Fibroblast of upper back skin (primary cell): ENCODE measurements around the gene MFF.
A peak's percentile ranks its signal among the peaks of the same experiment; 100 is the strongest.

ENCODE experiments used
- DNase-seq: peaks from one replicate; pipeline ENCODE4 v3.0.0-alpha.2; 2013

Gene MFF, protein sequence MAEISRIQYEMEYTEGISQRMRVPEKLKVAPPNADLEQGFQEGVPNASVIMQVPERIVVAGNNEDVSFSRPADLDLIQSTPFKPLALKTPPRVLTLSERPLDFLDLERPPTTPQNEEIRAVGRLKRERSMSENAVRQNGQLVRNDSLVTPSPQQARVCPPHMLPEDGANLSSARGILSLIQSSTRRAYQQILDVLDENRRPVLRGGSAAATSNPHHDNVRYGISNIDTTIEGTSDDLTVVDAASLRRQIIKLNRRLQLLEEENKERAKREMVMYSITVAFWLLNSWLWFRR

DNA sequence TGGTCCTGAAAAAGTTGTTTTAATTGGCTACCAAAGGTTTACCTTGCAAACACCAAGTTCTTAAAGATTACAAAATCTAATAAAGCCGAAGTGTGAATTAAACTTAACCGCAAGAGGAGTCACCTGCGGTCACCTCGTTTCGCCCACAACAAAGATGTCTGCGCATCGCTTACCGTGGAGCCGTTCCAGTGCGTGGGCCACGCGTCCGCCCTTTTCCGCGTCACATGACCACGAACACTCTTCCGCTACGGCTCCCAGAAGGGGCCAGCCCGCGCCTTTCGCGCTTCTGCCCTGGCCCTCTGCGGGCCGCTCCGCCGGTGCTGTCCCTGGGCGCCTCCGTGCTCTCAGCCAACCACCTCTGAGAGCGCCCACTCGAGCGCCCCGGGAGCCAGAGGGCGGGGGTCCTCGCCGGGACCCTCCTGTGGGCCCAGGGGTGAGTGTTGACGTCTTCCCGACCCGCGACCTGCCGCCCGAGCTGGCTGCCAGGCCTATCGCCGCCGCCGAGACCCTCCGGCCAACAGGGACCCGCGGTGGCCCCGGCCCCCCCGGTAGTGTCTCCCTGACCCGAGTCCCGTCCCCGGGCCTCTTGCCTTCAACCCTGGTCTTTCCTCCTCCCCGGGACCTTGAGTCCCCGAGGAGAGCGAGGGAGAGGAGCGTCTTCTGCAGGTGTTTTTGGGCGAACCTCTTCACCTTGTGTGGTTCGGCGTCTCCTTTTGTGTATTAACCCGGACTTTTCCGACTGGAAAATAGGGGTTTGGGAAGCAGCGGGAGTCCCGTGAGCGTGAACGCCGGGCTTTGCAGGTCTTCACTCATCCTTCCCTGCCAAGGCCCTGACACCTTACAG lies at the start of gene MFF:
MFF (plus strand) TSS at position 257 of the 844 bp plus-strand sequence. CDS start 5,415 bp downstream, outside the sequence.
- DNase-seq, result peak; percentile 92

DNA sequence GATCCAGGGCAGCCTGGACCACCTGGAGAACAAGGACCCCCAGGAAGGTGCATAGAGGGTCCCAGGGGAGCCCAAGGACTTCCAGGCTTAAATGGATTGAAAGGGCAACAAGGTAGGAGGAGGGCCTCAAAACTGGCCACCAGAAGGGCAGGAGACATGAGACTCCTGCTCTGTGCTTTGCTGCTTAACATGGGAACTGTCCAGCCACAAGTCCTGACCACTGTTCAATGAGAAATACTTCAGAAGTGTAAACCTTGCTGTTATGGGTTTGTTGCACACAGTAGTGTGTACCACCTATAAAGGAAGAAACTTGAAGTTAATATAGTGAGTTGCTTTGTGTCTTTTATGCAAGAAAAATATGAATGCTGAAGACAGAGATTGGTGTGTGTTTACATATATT lies 44.2 kb upstream of the MFF start:
- peak; percentile 2 for DNase-seq

DNA sequence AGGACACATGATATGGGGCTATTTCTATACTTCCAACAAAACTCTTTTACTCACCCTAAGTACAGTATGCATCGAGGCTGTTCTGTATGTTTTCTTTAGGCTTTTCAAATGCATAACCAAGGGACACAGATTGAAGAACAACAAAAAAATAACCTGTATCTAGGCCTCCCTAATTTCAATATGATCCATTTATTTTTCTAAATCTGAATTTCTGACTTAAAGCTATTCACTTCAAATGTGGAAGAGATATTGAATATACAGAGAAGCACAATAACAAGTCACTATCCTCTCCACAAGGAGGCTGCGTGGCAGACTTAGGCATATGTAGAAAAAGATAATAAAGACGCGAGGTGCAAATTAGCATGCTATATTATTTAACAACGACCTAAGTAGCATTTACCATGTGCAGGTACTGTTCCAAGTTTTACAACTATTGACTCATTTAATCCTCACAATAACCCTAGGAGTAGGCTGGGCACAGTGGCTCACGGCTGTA lies 39.3 kb upstream of the MFF start:
- DNase-seq, result no peak

DNA sequence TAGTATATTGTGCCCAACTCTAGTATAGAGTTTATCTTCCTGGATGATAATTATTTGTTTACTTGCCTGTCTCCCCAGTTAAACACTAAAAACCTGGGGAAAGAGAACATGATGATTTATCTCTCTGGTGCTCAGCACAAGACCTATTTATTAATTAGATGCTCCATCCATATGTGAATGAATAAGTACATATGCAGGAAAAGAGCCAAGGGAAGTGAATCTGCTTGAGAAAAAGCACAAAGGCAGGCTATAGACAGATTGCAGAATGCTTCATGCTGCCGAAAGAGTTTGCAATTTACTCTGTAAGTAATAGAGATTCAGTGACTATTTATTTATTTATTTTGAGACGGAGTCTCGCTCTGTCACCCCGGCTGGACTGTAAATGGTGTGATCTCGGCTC lies 37.3 kb upstream of the MFF start:
- no peak for DNase-seq

DNA sequence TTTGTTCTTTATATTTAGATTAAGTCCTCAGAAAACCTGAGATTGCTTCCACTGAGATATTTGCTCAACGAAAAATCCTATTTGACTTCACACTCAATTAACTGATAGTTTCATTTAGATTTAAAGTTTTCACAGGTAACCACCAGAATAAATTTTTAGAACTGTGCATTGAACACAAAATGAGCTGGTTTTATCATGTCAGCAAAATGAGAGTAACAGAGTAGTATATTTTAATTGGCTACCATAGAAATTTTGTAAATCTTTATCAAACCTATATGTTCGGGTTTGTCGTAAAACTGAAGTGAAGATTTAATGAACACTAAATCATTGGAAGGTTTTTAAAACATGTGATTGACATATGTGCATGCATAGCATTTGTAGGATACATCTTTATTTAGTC lies 32.7 kb upstream of the MFF start:
- no peak for DNase-seq

DNA sequence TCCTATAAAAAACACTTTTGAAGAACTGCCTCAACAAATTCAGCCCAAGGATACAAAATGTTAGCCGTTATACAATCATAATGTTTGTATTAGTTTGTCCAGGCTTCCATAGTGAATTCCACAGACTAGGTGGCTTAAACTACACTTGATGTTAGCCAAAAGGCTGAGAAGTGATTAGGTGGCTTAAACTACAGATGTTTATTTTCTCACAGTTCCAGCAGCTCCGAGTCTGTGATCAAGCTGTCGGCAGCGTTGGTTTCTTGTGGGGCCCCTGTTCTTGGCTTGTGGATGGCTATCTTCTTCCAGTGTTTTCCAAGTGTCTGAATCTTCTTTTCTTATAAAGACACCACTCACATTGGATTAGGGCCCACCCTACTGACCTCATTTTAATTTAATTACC lies 31.5 kb upstream of the MFF start:
- DNase-seq, result no peak

DNA sequence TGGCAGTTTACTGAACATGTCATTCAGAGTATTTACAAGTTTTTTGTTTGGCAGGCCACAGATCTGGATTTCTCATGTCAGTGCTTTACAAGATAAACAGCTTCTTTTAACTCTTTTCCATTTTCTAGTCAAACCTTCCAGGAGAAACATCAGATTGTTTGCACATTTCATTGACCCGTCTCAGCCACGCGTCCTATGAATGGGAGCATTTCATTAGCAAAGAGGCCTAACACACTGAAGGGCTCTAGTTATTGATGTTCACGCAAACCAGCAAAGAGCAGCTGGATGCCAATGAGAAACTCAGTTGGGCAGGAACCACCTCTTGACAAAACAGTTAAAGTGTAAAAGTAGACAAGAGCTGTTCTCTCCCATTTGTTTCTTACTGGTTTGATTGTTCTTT lies 29.2 kb upstream of the MFF start:
- DNase-seq, result no peak

DNA sequence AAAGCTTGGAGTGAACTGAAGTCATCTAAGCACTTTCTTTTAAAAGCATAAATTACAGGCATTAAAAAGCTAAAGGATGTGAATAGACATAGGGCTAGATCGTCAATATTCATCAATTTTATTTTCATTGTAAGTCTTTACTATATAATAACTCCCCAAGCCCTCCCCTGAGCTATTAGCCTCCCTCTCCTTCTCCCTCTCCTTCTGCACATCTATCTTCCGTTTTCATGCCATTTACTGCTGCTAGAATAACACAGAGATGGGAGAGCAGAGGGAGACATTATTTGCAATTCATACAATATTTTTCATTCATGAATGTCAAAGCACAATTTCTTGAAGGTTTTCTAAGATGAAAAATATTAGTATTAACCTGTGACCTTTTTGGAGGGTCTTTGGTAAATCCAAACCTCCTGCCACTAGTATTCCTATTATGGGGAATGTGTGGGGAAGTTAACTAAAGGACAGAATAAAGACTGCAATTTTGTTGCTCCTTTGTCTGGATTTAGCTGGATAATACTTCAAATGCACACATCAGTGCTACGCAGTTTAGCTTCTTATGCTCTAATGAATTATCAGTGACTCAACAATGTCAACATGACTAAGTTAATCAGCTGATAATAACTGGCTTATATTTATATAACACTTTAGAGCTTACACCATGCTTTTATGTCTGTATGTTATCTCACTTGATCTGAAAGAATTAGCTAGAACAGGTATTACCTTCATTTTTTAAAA lies 28.2 kb upstream of the MFF start:
- DNase-seq, result no peak

DNA sequence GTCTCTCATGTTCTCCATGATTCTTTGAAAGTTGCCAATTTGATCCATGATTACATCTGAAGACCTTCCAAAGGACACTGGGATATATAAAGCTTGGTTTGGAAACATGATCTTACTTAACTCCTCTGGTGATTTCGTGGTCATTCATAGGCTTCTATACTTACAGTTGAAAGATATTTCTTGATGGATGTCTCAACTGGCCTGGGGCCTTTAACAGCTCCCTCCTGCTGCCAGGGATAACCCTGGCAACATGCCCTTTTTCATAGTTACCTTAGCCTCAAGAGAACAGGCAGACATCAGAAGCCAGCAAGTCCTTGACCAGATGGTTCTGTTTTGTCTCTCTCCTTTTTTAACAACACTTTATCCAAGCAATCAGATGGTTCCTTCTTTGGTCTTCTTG lies 23.5 kb upstream of the MFF start:
- DNase-seq, result no peak

DNA sequence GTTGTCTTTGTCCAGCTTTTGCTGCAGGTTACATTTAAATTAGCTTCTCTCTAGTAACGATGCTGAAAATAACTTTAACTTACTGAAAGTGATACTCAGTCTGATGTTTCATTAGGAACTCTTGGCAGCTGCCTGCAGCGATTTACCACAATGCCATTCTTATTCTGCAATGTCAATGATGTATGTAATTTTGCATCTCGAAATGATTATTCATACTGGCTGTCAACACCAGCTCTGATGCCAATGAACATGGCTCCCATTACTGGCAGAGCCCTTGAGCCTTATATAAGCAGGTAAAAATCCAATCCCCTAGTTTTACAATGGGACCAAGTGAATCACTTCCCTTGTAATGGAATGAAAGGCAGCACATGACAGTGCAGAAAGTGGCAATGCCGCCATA lies 16.3 kb upstream of the MFF start:
- DNase-seq, result peak; percentile 23

DNA sequence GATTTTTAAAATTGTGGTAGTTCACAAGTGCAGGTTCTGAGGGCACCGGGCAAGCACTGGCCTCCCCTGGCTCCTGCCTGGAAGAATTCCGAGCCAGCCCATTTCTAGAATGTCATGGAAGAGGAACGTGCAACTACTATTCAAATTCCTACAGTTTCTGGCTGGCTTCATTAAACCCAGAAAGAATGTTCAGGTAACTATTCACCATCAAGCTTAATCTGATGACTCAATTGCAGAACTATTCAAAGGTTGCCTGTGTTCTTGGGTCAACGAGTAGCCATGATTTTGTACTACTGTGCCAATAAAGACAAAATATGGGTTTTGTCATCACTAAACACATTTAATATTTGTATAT lies 14.3 kb upstream of the MFF start:
- DNase-seq, result no peak

DNA sequence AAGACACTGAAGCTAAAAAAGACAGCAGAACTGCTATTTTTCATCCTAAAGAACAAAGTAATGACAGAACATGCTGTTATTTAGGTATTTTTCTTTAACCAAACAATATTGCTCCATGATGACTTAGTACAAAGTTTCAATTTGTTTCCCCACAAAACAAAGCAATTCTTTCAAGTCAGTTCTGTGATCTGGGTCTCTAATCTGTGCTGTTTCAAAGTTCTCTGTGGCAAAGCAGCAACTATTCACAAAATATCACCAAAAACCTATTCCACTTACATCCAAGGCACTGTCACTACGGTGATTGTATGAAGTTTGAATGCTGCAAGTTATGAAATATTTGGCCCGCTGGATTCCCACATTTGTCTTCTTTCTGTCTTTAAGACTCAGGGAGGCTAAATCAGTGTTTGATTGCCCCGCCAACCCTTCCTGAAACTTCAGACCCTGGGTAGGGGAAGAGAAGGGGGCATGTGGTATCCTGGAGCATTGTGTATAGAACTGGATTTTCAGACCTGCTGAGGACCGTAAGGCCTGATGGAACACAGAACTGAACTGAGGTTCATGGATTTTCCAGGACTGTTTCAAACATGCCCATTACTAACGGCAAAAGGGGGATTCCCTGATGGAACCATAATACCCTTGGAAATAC lies 13.1 kb upstream of the MFF start:
- no peak for DNase-seq

DNA sequence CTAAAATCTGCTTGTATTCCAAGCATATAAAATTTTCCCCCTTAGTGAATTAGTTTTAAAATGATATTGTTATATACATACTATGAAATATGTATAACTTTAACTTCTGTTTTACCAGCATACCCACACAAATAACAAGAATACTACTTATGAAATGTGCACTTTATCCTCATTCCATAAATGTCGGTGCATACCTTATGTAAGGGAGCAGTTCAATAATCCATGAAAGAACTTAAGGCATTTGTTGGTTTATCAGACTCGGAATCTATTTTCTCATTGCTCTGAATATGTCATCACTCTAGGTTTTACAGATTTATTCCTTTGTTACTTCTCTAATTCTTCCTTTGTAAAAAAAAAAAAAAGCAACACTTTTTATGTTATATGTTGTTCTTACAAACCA lies 12.5 kb upstream of the MFF start:
- no peak for DNase-seq

DNA sequence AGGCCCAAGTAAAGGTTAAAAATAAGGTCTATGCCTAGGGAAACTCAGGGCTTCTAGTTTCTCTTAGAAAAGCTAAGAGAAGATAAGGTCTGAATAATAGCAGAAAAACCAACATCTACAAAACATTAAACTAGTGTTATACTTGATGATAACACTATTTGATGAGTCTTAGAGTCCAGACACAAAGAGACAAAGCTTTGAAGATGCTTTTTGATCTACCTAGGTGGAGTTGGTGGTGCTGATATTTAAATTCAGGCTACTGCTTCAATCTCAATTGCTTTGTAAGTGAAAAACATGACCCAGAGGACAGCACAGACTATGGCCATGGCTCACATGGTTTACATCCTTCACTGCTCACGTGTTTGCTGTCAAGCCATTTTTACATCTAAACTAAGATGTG lies 11.7 kb upstream of the MFF start:
- DNase-seq, result no peak

DNA sequence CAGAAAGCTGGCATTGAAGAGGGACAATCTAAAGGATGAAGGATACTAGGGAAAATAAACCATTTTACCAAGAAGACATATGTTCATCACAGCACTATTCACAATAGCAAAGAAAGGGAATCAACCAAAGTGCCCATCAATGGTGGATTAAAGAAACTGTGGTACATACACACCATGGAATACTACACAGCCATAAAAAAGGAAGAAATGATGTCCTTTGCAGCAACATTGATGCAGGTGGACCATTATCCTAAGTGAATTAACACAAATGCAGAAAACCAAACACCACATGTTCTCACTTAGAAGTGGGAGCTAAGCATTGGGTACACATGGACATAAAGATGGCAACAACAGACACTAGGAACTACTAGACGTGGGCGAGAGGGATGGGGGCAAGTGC lies 7.2 kb upstream of the MFF start:
- DNase-seq, result no peak

DNA sequence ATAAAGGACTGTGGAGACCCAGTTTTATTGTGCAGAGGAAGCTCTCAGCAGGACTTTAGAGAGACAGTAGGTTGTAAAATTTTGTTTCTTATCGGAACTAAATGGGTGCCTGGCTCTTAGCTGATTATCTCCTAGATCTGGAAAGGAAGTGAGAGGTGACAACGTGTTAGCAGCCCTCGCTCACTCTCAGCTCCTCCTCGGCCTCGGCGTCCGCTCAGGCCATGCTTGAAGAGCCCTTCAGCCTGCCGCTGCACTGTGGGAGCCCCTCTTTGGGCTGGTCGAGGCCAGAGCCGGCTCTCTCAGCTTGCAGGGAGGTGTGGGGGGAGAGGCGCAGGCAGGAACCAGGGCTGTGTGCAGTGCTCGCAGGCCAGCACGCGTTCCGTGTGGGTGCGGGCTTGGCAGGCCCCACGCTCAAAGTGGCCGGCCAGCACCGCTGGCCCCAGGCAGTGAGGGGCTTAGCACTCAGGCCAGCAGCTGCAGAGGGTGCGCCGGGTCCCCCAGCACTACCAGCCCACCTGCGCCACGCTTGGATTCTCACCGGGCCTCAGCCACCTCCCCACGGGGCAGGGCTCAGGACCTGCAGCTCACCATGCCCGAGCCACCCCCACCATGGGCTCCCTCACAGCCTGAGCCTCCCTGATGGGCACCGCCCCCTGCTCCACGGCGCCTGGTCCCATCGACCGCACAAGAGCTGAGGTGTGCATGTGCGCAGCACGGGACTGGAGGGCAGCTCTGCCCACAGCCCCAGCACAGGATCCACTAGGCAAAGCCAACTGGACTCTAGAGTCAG lies 4.6 kb upstream of the MFF start:
- DNase-seq, result no peak

DNA sequence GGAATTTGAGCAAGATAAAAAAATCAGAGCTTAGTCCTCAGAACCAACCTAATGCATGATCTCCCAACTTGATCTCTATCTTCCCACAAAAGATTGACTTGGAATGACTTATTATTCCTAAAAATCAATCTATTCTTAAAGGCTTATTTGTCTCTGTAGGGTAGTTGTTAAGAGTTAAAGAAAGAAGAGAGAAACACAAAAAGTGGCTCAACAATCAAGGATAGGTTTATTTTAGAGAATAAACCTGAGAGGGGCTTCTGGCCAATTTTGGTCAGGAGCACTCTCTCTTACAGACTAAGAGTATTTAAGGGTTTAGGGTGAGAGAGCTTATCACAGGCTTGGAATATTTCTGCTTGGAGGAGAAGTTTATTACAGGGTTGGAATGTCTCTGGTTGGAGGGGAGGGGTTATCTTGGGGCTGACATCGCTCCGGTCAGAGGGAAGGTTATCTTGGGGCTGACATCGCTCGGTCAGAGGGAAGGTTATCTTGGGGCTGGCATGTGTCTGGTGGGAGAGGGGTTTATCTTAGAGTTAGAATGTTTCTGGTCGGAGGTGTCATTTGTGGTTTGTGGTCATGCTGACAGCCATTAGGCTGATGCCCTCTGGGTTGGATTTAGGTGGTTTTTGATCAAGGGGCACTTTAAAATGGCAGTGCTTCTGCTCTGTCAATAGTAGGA lies 2.4 kb upstream of the MFF start:
- no peak for DNase-seq

DNA sequence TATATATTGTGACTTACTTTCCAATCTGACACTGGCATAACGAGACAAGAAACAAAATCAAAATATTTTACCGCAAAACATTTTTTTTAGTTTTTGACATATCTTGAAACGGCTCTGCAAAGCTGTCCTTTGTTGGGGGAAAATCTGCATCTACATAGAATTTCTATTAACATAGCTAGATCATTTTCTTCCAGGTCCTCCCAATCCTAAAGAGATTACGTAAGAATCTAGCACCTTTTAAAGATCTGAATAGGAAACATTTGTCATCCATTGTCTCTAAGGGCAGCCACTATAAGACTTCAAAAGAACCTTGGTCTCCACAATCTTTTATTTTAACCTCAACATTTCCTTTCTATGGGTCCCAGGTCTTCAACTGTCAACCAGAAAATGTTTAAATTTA lies 1.2 kb upstream of the MFF start:
- no peak for DNase-seq

DNA sequence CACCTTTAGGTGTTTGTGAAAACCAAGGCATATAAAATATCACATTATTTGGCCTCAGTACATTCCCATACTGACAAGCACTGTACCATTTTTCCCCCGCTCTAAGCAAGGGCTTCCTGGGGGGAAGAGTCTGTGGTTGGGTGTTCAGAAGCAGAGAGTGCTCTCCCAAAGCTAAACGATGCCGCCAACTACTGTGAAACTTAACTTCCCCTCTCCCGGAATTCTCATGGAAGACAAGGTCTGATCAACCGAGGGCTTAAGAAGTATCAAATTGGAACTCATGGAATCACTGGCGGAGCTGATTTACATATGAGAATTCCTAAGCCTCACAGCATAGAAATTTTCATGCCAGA lies 433 bp upstream of the MFF start:
- peak; percentile 25 for DNase-seq

DNA sequence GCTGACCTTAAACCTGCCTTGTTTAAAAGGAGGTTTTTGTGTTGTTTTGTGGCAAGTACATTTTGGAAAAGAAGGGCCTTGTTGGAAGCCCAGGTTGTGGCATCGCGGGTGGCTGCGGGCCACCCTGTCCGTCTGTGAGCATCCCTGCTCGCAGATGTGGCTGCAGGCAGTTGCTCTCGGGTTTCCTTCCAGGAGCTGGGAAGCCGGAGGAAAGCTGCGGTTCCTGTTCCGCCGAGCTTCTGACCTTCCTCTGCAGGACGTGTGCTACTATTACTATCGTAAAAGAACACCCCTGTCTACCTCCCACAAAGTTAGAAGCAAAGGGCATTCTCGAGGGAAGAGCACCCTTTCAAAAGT lies 766 bp downstream of the MFF start:
- DNase-seq, result peak; percentile 23

DNA sequence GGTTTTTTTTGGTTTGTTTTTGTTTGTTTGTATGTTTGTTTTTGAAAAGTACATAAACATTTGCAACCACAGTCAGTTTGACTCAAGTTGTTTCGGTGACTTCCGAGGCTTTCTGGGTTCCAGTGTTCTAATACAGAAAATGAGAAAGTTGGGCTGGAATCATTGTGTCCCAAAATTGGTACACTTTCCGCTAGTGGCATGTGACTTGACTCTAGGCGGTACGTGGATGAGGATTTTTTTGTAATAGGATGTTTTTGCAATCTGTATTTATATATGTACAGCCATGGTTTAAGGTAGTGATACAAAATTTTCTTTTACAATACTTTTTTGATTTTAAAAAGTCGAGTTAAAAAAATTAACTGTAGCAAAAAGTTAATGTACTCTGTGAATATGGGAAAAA lies 1.7 kb downstream of the MFF start:
- no peak for DNase-seq

DNA sequence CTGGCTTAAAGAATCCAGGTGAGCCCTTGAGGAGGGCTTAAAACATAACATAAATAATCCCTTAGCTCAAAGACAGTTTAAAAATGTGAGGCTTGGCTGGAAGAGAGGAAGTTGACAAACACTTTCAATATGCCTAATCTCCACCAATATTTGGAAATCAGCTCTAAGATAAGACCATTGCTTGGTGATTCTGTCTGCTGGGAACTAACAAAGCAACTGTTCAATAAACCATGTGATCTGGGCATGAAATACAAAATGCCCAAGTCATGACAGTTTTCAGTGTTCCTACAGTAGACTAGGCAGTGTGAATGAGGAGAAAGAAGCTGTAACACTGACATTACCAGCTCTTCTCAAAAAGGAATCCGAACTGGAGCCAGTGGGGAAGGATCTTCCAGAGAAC lies 10.7 kb downstream of the MFF start:
- no peak for DNase-seq
